HepG2 (cell line): ENCODE measurements around the gene ARHGAP30. TPM values are rescaled to one million over a fixed set of nuclear protein-coding genes. Genes with fewer than 3 reads are reported as not detected.

ENCODE experiments used
- CCDC6 ChIP-seq: sonication (generic); formaldehyde crosslinking; IDR thresholded peaks from 2 replicates; pipeline ENCODE4 v1.8.1; 2022; ENCODE audit warnings: mild to moderate bottlenecking, missing genetic modification reagents, moderate library complexity
- FOXK1 ChIP-seq: sonication (generic); formaldehyde crosslinking; IDR thresholded peaks from 2 replicates; pipeline ENCODE4 v1.4.0; 2020; ENCODE audit warnings: low read depth, missing genetic modification reagents, borderline replicate concordance
- GTF3A ChIP-seq: sonication (generic); formaldehyde crosslinking; conservative IDR thresholded peaks from 2 replicates; pipeline ENCODE4 v1.4.0; 2020; ENCODE audit warnings: mild to moderate bottlenecking, missing genetic modification reagents
- HDAC2 ChIP-seq: sonication (generic); formaldehyde crosslinking; IDR thresholded peaks from 2 replicates; pipeline ENCODE4 v1.4.0; 2020; ENCODE audit warnings: missing genetic modification reagents
- IKZF4 ChIP-seq: sonication (generic); formaldehyde crosslinking; IDR thresholded peaks from 2 replicates; pipeline ENCODE4 v1.5.1; 2020; ENCODE audit warnings: borderline replicate concordance, mild to moderate bottlenecking, low read depth, missing genetic modification reagents; ENCODE audit errors: not compliant biosample characterization
- KMT2B ChIP-seq: IDR thresholded peaks from 2 replicates; pipeline ENCODE4 v1.6.1; 2016; ENCODE audit warnings: missing genetic modification reagents, missing compliant biosample characterization
- MAFK ChIP-seq, 2 experiments: IDR thresholded peaks in 1 of 2; conservative IDR thresholded peaks in 1 of 2; 2 replicates each; pipeline ENCODE4 v1.6.1; 2011; ENCODE audit warnings: improper control_type of control experiment in 2 of 2, low read length in 2 of 2
- NCOR1 ChIP-seq: fragments of 200-600 bp; sonication (generic); IDR thresholded peaks from 2 replicates; pipeline ENCODE4 v1.7.0; 2017; ENCODE audit warnings: antibody characterized with exemption, low read length, borderline replicate concordance
- SIN3A ChIP-seq: IDR thresholded peaks from 2 replicates; pipeline ENCODE4 v1.6.1; 2011; ENCODE audit warnings: low read depth, mild to moderate bottlenecking, control low read depth, low read length, borderline replicate concordance
- TARDBP ChIP-seq: sonication (generic); formaldehyde crosslinking; IDR thresholded peaks from 2 replicates; pipeline ENCODE4 v1.8.0; 2022; ENCODE audit warnings: mild to moderate bottlenecking, missing genetic modification reagents
- TGIF2 ChIP-seq: IDR thresholded peaks from 2 replicates; pipeline ENCODE4 v1.6.1; 2016; ENCODE audit warnings: control low read depth, missing compliant biosample characterization
- ZMYM4 ChIP-seq: sonication (generic); formaldehyde crosslinking; IDR thresholded peaks from 2 replicates; pipeline ENCODE4 v1.8.1; 2023; ENCODE audit warnings: mild to moderate bottlenecking, missing genetic modification reagents
- ZNF430 ChIP-seq: sonication (generic); formaldehyde crosslinking; IDR thresholded peaks from 2 replicates; pipeline ENCODE4 v1.9.0; 2021; ENCODE audit warnings: mild to moderate bottlenecking, missing genetic modification reagents
- ZNF556 ChIP-seq: sonication (generic); formaldehyde crosslinking; IDR thresholded peaks from 2 replicates; pipeline ENCODE4 v1.4.0; 2020; ENCODE audit warnings: mild to moderate bottlenecking, missing genetic modification reagents, borderline replicate concordance
- ZNF720 ChIP-seq: sonication (generic); formaldehyde crosslinking; IDR thresholded peaks from 2 replicates; pipeline ENCODE4 v1.4.0; 2020; ENCODE audit warnings: missing genetic modification reagents
- polyA plus RNA-seq, 8 experiments: library from polyadenylated mRNA; depleted of rRNA in 3 of 8; stranded (reverse) in 7 of 8; unstranded in 1 of 8; fragments of >200 nt; fragmentation: Illumina TruSeq in 4 of 8; extraction: Trizol in 4 of 8; gene quantifications; 2 replicates each; pipeline versions ENCODE4 v1.2.1 to v1.2.3, GENCODE V29; 2011 to 2016; ENCODE audit warnings: low read depth in 4 of 8, missing spikeins in 1 of 8, mixed read lengths in 1 of 8; ENCODE audit not compliant: insufficient read depth in 1 of 8
- total RNA-seq, 5 experiments: library from RNA; depleted of rRNA; stranded (reverse); fragments of >200 nt; fragmentation: Illumina TruSeq; extraction: Trizol; gene quantifications; 2 replicates each; pipeline ENCODE4 v1.2.3, GENCODE V29; 2016; ENCODE audit warnings: low read depth in 1 of 5
- TF ChIP-seq, protein P1 (sequence below): sonication (generic); formaldehyde crosslinking; IDR thresholded peaks from 2 replicates; pipeline ENCODE4 v1.4.0; 2020; ENCODE audit warnings: mild to moderate bottlenecking, missing genetic modification reagents
- TF ChIP-seq, protein P2 (sequence below): IDR thresholded peaks from 2 replicates; pipeline ENCODE4 v1.6.1; 2012; ENCODE audit warnings: low read length, improper control_type of control experiment

ARHGAP30 gene
- total and polyA plus RNA-seq, 2 of the 13 experiments (the other 11 are each of a cell fraction or from before 2014, with no cell fraction given), result 0.13 to 0.20 TPM

DNA sequence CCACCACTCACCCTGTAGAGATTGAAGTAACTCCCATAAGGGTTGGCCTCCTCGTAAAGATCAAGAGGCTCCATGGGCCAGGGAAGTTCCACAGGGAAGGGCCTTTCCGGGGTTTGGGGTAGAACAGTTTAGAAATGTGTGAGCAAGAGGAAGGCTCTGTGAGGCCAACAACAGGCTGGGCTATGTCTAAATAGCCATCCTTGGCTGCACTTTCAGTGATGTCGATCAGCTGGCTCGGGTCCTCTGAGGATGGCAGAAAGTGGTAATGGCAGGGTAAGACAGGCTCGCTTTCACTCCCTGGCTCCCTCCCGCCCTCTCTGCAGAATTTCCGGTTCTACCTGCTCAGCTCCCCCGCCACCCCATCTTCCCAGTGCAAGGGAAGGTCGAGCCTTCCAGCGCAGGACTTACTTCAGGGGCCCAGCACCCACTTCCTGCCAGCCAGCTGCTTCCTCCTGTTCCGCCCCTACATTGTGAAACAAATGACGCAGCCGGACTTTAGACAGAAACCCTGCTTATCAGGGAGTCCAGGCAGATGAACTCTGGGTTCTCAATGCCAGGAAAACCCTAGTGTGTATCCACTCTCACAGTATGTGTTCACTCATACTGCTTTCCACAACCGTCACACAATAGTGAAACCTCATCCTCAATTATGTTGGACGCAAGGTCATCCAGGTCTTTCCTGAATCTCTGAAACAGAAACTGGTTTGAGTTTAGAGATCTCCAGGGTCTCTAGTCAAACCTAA is 56.0 kb downstream of the ARHGAP30 start (continued):
- TF ChIP-seq, protein P1, sequence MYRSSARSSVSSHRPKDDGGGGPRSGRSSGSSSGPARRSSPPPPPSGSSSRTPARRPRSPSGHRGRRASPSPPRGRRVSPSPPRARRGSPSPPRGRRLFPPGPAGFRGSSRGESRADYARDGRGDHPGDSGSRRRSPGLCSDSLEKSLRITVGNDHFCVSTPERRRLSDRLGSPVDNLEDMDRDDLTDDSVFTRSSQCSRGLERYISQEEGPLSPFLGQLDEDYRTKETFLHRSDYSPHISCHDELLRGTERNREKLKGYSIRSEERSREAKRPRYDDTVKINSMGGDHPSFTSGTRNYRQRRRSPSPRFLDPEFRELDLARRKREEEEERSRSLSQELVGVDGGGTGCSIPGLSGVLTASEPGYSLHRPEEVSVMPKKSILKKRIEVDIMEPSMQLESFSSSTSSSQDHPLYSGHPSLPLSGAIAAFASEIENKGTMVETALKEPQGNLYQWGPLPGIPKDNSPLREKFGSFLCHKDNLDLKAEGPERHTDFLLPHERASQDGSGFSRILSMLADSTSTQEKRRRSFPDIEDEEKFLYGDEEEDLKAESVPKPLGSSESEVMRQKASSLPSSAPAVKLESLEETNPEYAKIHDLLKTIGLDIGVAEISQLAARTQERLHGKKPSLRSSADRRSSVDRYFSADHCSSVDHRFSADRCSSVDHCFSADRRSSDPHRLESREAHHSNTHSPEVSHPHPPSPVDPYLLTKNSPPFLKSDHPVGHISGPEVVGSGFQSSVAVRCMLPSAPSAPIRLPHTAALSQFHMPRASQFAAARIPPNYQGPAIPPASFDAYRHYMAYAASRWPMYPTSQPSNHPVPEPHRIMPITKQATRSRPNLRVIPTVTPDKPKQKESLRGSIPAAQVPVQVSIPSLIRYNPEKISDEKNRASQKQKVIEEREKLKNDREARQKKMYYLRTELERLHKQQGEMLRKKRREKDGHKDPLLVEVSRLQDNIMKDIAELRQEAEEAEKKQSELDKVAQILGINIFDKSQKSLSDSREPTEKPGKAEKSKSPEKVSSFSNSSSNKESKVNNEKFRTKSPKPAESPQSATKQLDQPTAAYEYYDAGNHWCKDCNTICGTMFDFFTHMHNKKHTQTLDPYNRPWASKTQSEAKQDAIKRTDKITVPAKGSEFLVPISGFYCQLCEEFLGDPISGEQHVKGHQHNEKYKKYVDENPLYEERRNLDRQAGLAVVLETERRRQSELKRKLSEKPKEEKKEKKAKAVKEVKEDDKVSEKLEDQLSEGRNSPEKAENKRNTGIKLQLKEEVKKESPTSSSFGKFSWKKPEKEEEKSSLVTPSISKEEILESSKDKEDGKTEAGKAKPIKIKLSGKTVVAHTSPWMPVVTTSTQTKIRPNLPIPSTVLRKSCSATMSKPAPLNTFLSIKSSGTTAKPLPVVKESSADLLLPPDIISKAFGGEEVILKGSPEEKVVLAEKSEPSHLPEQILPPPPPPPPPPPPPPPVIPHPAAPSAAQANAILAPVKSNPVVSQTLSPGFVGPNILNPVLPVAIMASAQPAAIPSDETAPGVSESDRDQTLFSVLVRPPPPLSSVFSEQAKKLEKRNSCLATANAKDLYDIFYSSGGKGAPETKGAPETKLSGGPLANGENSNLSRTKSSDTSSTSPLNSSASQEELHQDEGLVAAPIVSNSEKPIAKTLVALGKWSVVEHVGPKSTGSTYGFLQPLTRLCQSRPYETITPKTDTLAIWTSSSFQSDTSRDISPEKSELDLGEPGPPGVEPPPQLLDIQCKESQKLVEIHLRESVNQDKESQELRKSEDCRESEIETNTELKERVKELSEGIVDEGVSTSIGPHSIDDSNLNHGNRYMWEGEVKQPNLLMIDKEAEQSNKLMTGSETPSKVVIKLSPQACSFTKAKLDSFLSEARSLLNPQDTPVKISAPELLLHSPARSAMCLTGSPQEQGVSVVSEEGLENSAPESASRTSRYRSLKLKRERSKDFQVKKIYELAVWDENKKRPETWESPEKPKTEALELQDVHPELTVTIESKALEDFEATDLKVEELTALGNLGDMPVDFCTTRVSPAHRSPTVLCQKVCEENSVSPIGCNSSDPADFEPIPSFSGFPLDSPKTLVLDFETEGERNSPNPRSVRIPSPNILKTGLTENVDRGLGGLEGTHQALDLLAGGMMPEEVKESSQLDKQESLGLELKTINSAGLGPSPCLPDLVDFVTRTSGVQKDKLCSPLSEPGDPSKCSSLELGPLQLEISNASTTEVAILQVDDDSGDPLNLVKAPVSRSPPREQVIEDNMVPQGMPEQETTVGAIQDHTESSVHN, result no peak
- TF ChIP-seq ZNF430 (CRISPR knock-in tag) (peak; percentile 92), KMT2B (CRISPR knock-in tag) (peak; percentile 72), ZNF720 (no peak), ZMYM4 (peak; percentile 93), FOXK1 (CRISPR knock-in tag) (0 out of 2 replicates have a peak, but pooled peaks have one; percentile 65), TGIF2 (peak; percentile 85), IKZF4 (CRISPR knock-in tag) (peak; percentile 72), MAFK (conservative IDR thresholded peaks at IDR 0.05 in 1 of 2, IDR thresholded peaks at IDR 0.05 in 1 of 2; ENCODE audit: low read length in 2 of 2) (no peak), GTF3A (CRISPR knock-in tag) (no peak; the same call in 1 of the 2 replicates), NCOR1 (peak; percentile 96), TARDBP (CRISPR knock-in tag) (peak; percentile 95), CCDC6 (CRISPR knock-in tag) (peak; percentile 93), SIN3A (peak; percentile 70; the same call in 1 of the 2 replicates), ZNF556 (CRISPR knock-in tag) (peak; percentile 97; the same call in 1 of the 2 replicates), HDAC2 (CRISPR knock-in tag) (peak; percentile 88)
- TF ChIP-seq, protein P2, sequence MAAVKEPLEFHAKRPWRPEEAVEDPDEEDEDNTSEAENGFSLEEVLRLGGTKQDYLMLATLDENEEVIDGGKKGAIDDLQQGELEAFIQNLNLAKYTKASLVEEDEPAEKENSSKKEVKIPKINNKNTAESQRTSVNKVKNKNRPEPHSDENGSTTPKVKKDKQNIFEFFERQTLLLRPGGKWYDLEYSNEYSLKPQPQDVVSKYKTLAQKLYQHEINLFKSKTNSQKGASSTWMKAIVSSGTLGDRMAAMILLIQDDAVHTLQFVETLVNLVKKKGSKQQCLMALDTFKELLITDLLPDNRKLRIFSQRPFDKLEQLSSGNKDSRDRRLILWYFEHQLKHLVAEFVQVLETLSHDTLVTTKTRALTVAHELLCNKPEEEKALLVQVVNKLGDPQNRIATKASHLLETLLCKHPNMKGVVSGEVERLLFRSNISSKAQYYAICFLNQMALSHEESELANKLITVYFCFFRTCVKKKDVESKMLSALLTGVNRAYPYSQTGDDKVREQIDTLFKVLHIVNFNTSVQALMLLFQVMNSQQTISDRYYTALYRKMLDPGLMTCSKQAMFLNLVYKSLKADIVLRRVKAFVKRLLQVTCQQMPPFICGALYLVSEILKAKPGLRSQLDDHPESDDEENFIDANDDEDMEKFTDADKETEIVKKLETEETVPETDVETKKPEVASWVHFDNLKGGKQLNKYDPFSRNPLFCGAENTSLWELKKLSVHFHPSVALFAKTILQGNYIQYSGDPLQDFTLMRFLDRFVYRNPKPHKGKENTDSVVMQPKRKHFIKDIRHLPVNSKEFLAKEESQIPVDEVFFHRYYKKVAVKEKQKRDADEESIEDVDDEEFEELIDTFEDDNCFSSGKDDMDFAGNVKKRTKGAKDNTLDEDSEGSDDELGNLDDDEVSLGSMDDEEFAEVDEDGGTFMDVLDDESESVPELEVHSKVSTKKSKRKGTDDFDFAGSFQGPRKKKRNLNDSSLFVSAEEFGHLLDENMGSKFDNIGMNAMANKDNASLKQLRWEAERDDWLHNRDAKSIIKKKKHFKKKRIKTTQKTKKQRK, result no peak
